ENCODE measurements around the gene VSTM2B.

VSTM2B gene

DNA sequence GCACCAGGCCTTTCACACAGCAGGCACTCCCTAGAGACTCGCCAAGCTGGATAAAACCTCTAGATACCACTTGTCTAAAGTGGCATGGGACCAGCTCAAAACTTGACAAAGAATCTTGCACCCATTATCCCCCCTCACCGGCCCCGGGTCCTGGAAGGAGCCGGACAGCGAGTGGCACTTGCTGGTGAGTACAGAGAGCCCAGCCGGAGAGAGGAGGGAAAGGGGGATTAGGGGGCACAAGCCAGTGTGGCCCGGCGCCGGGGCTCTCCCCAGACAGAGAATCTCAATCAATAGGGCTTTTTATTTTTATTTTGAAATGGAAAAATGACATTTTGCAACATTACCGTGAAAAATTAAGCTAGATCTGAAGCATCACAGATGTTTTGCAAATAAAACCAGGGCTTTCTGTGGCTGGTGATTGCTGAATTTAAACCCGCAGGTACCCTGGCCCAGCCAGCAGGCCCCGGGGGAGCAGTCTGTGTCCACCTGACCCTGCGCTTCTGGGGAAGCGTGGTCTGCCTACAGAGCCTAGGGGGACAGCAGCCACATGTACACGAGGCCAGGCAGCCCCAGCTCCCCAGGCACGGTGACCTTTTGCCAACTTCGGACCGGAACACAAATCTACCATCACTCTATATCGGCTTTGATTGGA, 10.0 kb upstream of the VSTM2B start:
- no peak for DNase-seq (ENCODE audit: low spot score)

GRCh38 chr19:29516358-29516725, 9.5 kb upstream of the VSTM2B start:
- DNase-seq (ENCODE audit: low spot score) = no peak

DNA sequence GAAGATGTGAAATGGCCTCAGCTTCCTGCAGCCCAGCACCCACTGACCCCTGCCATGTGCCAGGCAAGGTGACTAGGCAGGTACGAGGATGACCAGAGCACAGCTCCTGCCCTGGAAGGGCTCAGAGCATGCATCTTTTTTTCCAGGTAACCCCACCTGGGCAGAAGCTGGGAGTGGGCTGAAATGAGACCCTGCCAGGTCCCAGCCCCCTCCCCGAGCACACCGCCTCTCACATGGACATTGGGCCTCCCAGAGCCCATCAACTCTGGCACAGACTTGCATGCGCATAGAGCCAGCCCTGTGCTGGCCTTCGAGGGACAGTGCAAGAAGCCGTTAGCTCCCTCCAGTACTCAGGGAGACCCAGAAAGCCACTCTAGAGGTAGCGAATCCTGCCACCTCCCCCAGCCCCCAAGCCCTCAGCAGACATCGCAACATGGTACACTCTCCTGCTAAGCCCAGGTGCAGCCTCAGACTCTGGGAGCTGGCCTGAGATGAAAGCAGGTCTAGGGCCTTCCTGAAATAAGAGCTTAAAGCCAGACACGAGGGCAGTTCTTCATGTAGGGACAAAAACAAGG, 8.9 kb upstream of the VSTM2B start:
- no peak for DNase-seq (ENCODE audit: low spot score)

- no peak for DNase-seq (ENCODE audit: low spot score)
These were observed 8.4 kb upstream of the VSTM2B start for GRCh38 chr19:29517412-29517811.

DNA sequence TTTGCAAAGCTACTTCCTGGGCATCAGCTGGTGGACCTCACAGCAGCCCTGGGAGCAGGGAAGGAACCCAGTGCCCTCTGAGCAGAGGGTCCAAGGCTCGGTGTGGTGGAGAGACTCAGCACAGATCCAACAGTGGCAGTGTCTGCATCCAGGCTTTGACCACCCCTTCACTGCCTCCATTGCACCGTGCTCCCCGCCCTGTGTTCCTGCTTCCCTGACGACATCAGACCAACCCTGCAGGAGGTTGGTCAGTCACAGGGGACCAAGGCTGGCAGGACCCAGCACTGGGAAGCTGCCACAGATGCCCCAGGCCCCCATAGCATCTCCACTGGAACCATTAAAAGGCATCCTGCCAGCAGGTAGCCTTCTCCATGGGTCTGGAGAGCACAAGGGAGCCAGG, 7.8 kb upstream of the VSTM2B start:
- no peak for DNase-seq (ENCODE audit: low spot score)

DNA sequence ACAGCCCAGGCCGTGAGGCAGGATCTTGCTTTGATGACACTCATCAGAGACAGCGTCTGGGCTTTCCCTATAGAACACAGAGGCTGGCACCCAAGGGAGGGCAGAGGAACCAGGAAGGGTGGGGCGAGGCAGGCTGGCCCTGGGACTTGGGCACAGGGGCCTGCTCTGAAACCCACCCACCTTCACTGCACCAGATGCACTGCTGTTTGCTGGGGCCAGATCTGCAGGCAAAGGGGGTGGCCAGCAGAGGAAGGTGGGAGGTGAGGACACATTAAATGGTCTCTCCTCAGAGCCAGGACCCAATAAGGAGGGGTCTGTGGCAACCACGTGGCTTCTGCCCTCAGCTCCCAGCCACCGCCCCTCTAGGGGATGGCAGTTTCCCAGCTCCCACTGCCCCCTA, 6.6 kb upstream of the VSTM2B start:
- no peak for DNase-seq (ENCODE audit: low spot score)

GRCh38 chr19:29519931-29520330, 5.9 kb upstream of the VSTM2B start:
- DNase-seq (ENCODE audit: low spot score) = no peak

DNA sequence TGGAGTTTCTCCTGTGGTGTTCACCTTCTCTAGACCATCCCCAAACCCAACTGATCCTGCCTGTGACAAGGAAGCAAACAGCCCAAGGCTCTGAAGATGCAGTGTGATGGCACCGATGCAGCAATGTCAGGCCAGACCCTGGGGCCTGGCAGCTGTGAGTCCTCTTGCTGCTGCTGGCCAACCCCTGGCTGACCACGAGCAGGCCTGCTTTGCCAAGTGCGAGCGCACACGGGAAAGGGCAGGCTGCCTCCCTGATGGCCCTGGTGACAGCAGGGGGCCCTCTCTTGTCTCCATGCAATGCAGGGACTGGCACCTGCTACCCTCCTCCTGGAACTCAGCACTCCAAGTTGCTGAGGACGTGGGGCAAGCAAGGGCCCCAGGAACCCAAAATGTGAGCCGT, 5.4 kb upstream of the VSTM2B start:
- DNase-seq (ENCODE audit: low spot score) = peak; percentile 62

GRCh38 chr19:29521291-29522075, 4.3 kb upstream of the VSTM2B start:
- DNase-seq (ENCODE audit: low spot score) = no peak

DNA sequence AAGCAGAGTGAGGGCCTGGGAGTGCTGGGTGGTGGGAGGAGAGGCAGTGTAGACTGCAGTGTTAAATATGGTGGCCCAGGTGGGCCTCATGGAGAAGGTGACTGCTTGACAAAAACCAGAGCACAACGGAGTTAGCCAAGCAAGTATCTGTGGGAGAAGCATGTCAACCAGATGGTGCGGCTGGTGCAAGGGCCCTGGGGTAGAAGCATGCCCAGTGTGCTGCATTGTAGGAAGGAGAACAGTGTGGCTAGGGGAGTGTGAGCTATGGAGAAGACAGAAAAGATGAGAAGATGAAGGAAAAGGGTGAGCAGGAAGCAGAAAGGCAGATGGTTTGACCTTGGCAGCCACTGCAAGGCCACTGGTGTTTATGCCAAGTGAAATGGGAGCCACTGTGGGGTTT, 2.2 kb upstream of the VSTM2B start:
- no peak for DNase-seq (ENCODE audit: low spot score)

- DNase-seq (ENCODE audit: low spot score) = peak; percentile 81
These were observed 1.4 kb upstream of the VSTM2B start for GRCh38 chr19:29524201-29524911.

- DNase-seq (ENCODE audit: low spot score) = peak; percentile 70
These were observed 622 bp upstream of the VSTM2B start for GRCh38 chr19:29524912-29525831.

DNA sequence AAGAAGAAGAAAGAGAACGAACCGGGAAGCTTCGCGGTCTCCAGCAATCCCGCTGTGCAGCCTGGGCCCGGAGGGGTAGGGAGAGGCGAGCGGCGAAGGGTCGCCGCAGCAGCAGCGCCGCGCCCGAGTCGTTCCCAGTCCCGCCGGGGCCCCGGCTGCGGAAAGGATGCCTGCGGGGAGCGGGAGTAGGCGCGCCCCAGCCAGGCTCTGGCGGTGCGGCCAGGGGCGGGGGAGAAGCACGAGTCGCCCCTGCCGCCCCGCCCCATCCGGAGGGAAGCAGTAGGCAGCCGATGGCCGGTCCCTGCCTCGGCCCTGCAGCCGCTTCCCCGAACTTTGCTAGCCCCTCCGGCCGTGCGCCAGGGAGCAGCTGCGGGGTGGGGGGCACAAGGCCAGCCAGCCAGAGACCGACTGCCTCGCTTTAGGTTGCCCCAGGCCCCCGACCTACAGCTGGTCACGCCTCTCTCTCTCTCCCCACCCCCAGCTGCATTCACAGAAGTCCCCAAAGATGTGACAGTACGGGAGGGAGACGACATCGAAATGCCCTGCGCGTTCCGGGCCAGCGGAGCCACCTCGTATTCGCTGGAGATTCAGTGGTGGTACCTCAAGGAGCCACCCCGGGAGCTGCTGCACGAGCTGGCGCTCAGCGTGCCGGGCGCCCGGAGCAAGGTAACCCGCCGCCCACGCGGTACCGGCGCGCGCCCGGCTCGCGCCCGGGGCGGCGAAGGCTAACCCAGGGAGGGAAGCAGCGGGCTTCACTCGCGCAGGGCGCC, 1.1 kb downstream of the VSTM2B start:
- peak; percentile 35 for DNase-seq (ENCODE audit: low spot score)

- DNase-seq (ENCODE audit: low spot score) = no peak
These were observed 1.9 kb downstream of the VSTM2B start for GRCh38 chr19:29527500-29528328.

GRCh38 chr19:29528350-29528945, 2.7 kb downstream of the VSTM2B start:
- peak; percentile 81 for DNase-seq (ENCODE audit: low spot score)

GRCh38 chr19:29528946-29529645, 3.3 kb downstream of the VSTM2B start:
- no peak for DNase-seq (ENCODE audit: low spot score)

GRCh38 chr19:29529646-29530539, 4.1 kb downstream of the VSTM2B start:
- DNase-seq (ENCODE audit: low spot score) = no peak

All from globus pallidus (tissue), 1 donor.